Tibial nerve (tissue), 4 donors: Measurements from ENCODE around the gene POLR1G.
"Not testable (repeated sequence)": the region's sequence is repeated elsewhere in the genome, so short reads cannot be mapped to it uniquely, and the experiment has no call there.

Source experiments
- EP300 ChIP-seq, 2 donors: sonication (generic); formaldehyde crosslinking; IDR thresholded peaks; one replicate each; pipeline ENCODE4 v1.6.1; 2017; ENCODE audit warnings: antibody characterized with exemption in 2 of 2, mild to moderate bottlenecking in 1 of 2
- TF ChIP-seq, protein P1 (sequence below), 5 experiments: fragments of 200-600 bp in 3 of 5; fragments of 450-650 bp in 2 of 5; sonication (generic) in 3 of 5; IDR thresholded peaks; one replicate each; pipeline ENCODE4 v1.5.1; 2016 to 2019; ENCODE audit warnings: antibody characterized with exemption in 5 of 5, mild to moderate bottlenecking in 3 of 5, moderate library complexity in 2 of 5

DNA sequence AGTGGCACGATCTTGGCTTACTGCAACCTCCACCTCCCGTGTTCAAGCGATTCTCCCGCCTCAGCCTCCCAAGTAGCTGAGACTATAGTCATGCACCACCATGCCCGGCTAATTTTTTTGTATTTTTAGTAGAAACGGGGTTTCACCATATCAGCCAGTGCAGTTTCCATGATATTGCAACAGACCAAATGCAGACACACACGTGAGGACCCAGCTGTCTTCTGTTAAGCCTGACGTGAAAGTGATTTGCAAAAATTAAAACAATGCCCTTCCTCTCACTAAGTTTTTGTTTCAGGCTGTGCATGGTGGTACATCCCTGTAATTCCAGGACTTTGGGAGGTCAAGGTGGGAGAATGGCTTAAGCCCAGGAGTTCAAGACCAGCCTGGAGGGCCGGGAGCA, 24.6 kb downstream of the POLR1G start:
- TF ChIP-seq, protein P1, sequence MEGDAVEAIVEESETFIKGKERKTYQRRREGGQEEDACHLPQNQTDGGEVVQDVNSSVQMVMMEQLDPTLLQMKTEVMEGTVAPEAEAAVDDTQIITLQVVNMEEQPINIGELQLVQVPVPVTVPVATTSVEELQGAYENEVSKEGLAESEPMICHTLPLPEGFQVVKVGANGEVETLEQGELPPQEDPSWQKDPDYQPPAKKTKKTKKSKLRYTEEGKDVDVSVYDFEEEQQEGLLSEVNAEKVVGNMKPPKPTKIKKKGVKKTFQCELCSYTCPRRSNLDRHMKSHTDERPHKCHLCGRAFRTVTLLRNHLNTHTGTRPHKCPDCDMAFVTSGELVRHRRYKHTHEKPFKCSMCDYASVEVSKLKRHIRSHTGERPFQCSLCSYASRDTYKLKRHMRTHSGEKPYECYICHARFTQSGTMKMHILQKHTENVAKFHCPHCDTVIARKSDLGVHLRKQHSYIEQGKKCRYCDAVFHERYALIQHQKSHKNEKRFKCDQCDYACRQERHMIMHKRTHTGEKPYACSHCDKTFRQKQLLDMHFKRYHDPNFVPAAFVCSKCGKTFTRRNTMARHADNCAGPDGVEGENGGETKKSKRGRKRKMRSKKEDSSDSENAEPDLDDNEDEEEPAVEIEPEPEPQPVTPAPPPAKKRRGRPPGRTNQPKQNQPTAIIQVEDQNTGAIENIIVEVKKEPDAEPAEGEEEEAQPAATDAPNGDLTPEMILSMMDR (IDR thresholded peaks at IDR 0.05), result not testable (repeated sequence)
- not testable (repeated sequence) for TF ChIP-seq EP300 (IDR thresholded peaks at IDR 0.05)
